GM19395 (cell line): ENCODE measurements around the gene MYO1B.

ENCODE experiments used
- ATAC-seq: cut with Tn5 transposase; IDR thresholded peaks from one replicate; pipeline ENCODE4 v1.9.1; 2021; ENCODE audit warnings: mild to moderate bottlenecking, moderate library complexity; ENCODE audit not compliant: unreplicated experiment

Gene MYO1B

GRCh38 chr2:191225690-191226089, 19.5 kb upstream of the MYO1B start:
- ATAC-seq, result no peak

DNA sequence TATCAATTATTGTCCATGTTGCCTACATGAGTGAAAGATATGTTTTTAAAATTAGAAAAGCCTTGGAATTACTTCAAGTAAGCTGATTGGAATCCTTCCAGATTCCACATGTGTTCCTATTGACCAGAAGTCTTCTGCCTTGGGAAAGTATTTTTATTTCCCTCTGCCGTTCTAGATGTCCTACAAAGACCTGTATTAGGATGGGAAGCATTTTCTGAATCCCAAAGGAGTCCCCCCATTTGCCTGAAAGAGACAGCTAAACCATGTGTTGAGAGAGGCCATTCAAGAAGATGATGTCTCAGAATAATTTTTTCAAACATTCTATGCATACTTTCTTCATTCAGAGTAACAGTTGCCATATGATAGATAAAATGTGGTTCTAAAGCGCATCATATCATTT, 19.0 kb upstream of the MYO1B start:
- ATAC-seq, result no peak

GRCh38 chr2:191228333-191228732, 16.9 kb upstream of the MYO1B start:
- no peak for ATAC-seq

DNA sequence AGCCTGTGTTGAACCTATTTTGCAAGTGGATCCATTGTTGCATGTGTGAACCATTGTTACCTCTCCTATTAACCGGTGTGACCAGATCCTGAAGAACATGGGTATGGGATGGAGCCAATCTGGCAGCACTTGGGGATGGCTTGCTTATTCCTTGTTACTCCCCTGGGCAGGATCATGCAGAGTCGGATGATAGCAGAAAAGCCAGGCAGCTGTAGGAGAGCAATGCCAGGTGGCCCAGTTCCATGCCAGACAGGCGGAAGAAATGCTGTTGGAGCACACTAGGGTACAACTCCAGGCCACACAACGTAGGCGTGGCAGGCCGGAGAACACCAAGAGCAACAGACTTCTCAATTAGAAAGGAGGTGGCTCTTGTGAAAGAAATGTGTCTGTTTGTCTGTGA, 16.3 kb upstream of the MYO1B start:
- ATAC-seq, result no peak

- no peak for ATAC-seq
Observed at GRCh38 chr2:191230174-191230573, 15.0 kb upstream of the MYO1B start.

GRCh38 chr2:191231995-191232394, 13.2 kb upstream of the MYO1B start:
- no peak for ATAC-seq

DNA sequence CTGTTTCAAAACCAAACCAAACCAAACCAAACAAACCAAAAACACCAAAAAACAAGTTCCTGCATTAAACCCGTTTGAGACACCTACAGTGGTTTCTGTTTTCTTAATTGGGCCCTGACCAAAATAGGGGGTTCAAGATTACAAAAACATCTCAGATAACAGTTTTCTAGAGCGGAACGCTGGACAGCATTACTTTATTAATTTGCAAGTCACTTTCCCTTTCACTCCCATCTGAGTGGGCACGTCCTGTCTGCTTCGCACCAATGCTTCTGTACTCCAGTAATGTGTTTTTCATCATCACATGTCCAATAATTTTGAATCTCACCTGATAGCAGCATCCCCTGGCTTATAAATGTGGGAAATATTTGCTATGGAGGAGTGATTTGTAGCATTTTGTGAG, 11.7 kb upstream of the MYO1B start:
- ATAC-seq, result no peak

DNA sequence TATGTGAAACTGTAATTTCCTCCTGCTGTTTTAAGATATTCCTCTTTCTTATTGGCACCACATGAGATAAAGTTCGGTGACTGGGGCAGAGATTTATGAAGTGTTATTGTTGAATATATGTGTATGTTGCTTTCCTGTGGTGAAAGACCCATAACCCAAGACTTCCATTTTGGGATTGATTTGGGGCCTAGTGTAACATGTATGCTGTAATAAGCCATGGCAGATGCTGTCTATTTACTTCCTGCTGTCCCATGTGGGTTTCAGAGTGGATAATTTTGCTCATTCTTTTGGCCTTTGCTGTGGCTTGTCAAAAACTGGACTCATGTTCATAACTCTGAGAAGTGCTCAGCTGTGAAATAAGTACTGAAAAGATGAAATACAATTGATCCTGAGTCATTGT, 10.8 kb upstream of the MYO1B start:
- ATAC-seq, result no peak

DNA sequence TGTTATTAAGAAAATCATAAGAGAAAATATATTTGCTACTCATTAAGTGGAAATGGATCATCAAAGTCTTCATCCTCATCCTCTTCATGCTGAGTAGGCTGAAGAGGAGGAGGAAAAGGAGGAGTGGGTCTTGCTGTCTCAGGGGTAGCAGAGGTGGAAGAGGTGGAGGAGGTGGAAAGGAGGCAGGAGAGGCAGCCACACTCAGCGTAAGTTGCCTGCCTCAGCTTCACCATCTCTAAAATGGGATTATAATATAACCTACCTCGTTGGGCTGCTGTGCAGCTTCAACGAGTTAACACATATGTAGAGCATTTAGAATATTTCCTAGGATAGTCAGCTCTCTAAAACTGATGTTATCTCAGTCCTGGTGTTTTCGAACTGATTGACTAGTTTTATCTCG, 4.3 kb upstream of the MYO1B start:
- no peak for ATAC-seq

- ATAC-seq, result no peak
Observed at GRCh38 chr2:191241418-191241817, 3.8 kb upstream of the MYO1B start.

- ATAC-seq, result no peak
Observed at GRCh38 chr2:191243154-191243553, 2.0 kb upstream of the MYO1B start.

GRCh38 chr2:191244350-191244749, 854 bp upstream of the MYO1B start:
- no peak for ATAC-seq

- peak; percentile 8 for ATAC-seq
Observed at GRCh38 chr2:191245869-191246531, 796 bp downstream of the MYO1B start.

GRCh38 chr2:191246820-191247380, 1.7 kb downstream of the MYO1B start:
- no peak for ATAC-seq

DNA sequence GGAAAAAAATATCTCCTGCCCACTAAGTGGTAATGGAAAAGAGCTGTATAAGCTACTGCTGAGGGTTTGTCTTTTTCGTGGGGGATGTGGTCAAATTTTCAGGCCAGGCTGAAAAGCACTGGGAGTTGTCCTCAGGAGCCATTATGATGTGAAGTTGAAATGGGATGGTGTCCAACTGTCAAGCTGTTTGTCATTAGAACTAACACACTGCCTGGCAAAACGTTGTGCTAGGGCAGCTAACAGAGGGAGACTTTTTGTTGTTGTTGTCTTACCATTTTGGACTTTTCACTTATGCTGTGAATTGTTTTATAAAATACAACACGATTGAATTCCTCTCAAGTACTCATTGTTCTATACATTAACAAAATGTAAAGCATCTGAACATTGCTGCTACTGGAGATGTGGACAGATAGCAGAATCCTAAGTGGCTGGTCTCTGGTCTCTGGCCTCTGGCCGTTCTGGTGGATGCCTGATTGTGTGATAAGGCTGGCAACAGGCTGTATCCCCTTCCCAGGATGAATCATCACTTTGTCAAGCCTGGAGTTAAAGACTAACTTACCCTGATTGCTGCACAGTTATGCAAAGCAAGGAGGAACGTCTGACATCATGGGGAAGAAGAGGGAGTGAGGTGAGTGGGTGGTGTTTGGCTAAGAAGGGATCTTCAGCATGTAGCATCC, 2.3 kb downstream of the MYO1B start:
- ATAC-seq, result peak; percentile 36

- ATAC-seq, result no peak
Observed at GRCh38 chr2:191249156-191249813, 4.1 kb downstream of the MYO1B start.

DNA sequence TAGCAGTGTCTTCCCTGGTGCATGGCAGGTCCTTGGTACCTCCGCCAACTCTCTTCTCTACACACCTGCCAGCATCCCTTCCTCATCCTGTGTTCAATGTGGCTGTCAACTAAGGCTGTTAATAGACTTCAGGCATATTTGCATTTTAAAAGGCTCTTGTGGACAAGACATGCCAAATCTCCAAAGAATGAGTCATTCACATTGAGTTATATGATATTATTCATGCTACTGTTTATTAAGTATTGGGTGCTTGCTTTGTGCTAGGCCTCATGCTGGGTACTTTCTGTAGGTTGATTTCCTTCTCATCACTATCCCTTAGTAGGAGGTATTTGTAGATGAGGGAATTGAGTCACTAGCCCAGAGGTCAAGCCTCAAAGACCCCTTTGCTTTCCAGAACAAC, 5.2 kb downstream of the MYO1B start:
- no peak for ATAC-seq

GRCh38 chr2:191250986-191251385, 5.8 kb downstream of the MYO1B start:
- ATAC-seq, result no peak

DNA sequence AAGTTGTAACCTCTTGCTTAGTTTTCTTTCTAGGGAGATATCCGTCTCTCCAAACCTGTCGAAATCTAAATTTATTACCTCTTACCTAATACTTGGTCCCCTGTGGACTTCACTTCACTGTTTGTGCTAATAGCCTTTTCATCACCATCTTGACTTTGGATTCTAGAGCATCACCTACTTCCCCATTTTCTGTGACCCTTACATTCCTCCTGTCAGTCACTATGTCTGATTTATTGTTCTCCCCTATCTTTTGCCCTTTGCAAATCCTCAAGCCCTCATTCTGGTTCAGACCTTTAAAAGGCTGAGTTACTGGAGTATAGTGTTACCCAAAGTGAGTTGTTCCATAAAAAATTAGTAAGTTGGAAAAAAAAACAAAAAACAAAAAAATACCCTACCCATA, 7.5 kb downstream of the MYO1B start:
- ATAC-seq, result no peak

DNA sequence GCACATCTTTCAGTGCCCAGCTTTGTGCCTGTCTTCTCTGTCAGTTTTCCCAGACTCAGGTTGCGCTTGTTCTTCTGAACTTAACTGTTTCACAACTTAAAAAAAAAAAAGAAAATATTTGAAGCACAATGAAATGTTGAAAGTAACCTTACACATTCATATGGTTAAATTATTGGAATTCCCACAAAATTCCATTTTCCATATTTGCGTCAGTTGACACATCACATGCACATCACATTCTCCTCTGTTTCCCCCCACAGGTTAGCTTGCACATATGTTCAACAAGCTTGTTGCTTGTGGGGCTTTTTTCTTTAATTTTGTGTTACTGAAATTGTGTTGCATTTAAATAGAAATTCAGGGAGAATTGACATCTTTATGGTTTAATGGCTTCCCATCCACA, 8.3 kb downstream of the MYO1B start:
- no peak for ATAC-seq

DNA sequence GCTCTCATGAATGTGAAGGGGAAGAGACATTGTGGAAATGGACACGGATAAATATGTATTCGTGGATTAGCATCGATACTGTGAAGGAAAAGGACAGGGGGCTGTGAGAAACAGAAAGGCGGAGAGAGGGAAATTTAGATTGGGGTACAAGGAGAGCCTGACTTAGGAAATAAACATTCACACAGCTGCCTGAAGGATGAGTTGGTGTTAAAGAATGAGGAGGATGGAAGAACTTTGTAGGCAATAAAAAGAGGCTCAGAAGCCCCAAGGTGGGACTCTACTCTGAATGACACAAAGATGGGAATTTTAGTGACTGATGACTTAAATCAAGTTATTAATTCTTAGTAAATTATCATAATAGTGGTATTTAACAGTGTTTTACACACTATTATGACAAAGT, 10.1 kb downstream of the MYO1B start:
- ATAC-seq, result no peak

- ATAC-seq, result no peak
Observed at GRCh38 chr2:191255756-191256312, 10.6 kb downstream of the MYO1B start.
